Gastrocnemius medialis (tissue), 4 donors: Measurements from ENCODE around the gene ADCY9.

Source experiments
- POLR2A ChIP-seq, 2 donors: fragments of 450-650 bp; IDR thresholded peaks; one replicate each; pipeline ENCODE4 v1.6.1; 2017; ENCODE audit warnings: antibody characterized with exemption in 2 of 2, mild to moderate bottlenecking in 2 of 2, moderate library complexity in 2 of 2
- TF ChIP-seq, protein P1 (sequence below), 5 experiments: fragments of 450-650 bp in 3 of 5; fragments of 200-600 bp in 2 of 5; sonication (generic) in 2 of 5; IDR thresholded peaks in 4 of 5; conservative IDR thresholded peaks in 1 of 5; 1 replicate in 4 of 5; 2 replicates in 1 of 5; pipeline ENCODE4 v1.5.1; 2016 to 2019; ENCODE audit warnings: antibody characterized with exemption in 5 of 5, mild to moderate bottlenecking in 3 of 5, moderate library complexity in 3 of 5

DNA sequence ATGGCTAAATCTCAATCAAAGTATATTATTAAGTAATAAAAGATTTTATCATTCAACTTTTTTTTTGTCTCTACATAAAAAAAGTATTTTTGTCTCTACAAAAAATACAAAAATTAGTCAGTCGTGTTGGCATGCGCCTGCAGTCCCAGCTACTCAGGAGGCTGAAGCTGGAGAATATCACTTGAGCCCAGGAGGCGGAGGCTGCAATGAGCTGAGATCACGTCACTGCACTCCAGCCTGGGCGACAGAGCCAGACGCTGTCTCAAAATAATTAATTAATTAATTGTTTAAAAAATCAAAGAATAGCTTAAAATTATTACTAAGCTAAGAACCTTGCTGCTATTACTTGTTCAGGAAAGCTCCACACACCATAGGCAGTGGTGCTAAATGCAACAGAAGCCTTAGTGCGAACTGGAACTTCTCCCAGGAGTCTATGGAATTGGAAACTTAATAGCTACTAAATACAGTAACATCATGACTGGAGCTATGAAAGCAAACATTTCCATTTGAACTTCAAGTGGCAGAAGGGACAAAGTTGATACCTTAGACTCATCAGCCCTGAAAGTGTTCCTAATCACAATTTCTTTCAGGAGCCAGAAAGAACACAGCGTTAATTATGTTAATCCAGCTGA is 22.6 kb downstream of the ADCY9 start:
- TF ChIP-seq POLR2A (IDR thresholded peaks at IDR 0.05): peak; percentile 47 to 73
- TF ChIP-seq, protein P1, sequence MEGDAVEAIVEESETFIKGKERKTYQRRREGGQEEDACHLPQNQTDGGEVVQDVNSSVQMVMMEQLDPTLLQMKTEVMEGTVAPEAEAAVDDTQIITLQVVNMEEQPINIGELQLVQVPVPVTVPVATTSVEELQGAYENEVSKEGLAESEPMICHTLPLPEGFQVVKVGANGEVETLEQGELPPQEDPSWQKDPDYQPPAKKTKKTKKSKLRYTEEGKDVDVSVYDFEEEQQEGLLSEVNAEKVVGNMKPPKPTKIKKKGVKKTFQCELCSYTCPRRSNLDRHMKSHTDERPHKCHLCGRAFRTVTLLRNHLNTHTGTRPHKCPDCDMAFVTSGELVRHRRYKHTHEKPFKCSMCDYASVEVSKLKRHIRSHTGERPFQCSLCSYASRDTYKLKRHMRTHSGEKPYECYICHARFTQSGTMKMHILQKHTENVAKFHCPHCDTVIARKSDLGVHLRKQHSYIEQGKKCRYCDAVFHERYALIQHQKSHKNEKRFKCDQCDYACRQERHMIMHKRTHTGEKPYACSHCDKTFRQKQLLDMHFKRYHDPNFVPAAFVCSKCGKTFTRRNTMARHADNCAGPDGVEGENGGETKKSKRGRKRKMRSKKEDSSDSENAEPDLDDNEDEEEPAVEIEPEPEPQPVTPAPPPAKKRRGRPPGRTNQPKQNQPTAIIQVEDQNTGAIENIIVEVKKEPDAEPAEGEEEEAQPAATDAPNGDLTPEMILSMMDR (IDR thresholded peaks at IDR 0.05 in 4 of 5, conservative IDR thresholded peaks at IDR 0.05 in 1 of 5): no peak
